ENCODE results near the gene SQSTM1. TPM values are rescaled to one million over a fixed set of nuclear protein-coding genes. Genes with fewer than 3 reads are reported as not detected.

The SQSTM1 gene
- total and polyA plus RNA-seq, 4 donors = 127 to 330 (median 256) TPM

DNA sequence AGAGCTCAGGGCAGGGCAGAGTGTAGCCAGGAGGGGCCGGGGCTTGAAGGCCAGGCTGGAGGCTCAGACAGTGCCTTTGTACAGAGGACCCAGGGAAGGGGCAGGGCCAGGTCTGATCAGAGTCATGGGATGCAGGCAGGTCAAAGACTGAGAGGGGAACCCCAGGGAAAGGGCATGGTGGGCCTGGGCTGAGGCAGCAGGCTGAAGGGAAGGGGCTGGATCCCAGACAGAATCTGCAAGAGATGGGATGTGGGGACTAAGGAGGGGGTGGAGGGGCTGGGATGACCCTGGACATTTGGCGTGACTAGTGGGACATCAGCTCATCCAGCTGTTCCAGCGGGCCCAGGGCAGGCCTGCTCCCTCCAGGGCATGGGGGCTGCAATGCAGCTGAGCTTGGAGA lies 53.4 kb downstream of the SQSTM1 start:
- DNase-seq (ENCODE audit: low spot score) = no peak
- WGBS = 100% methylated on average over 3 of the region's 3 CpGs

DNA sequence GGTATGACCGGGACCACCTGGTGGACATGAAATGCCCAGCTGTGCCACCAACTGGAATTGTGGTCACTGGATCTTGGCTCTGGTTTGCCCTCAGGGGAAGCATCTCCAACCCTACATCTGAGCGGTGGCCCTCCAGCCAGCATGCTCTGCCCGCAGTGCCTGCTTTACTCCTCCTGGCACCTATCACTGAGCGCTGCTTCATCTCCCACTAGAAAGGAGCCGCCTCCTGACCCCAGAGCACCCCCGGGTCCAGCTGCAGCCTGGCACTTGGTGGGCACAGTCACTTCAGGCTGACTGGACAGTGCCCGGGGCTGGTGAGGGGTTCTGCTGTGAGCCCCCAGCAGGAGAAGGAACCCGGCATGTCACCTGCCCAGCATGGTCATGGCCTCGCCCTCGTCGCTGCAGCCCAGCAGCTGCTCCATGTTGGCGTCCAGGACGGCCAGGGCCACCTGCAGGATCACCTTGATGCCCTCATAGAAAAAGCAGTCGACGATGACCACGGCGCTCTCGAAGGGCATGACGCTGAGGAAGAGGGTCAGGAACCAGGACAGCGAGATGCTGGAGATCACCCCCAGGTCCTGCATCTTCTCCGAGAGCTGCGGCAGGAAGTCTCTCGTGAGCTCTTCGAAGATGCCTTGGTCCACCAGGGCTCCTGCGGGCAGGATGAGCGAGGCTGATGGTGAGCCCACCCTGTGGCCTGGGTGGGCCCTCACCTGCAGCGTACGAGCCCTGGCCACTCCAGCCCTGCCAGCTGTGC lies 54.0 kb downstream of the SQSTM1 start:
- Histone ChIP-seq H3K27ac (ENCODE audit: low read depth in 1 of 2, low read length in 2 of 2) (no peak overlapping the region), H3K9ac (ENCODE audit: low read depth in 1 of 2, low read length in 2 of 2) (no peak overlapping the region)
- no peak for DNase-seq (ENCODE audit: low spot score)

More for the DNA sequence above, 53.4 kb downstream of the SQSTM1 start:
- Histone ChIP-seq H3K4me1 (ENCODE audit: control insufficient read depth in 4 of 4, insufficient read depth in 4 of 4, low read length in 3 of 4) (no peaks in the 10 kb centered on the region), H3K9me3 (ENCODE audit: control insufficient read depth in 4 of 4, low read length in 3 of 4) (no peaks in the 10 kb centered on the region), H3K27ac (ENCODE audit: low read depth in 1 of 2, low read length in 2 of 2) (no peak overlapping the region), H3K9ac (ENCODE audit: low read depth in 1 of 2, low read length in 2 of 2) (no peak overlapping the region), H3K27me3 (ENCODE audit: control insufficient read depth in 4 of 4, insufficient read depth in 4 of 4, low read length in 3 of 4) (no peaks in the 10 kb centered on the region), H3K36me3 (ENCODE audit: control insufficient read depth in 4 of 4, insufficient read depth in 3 of 4, low read depth in 1 of 4, low read length in 3 of 4) (peaks cover 14 to 84% (median 36%) of the 10 kb centered on the region in 4 donors), H3K4me3 (ENCODE audit: low read depth in 1 of 3, low read length in 3 of 3) (no peak overlapping the region)
- TF ChIP-seq GABPA (IDR thresholded peaks at IDR 0.05 in 1 of 2, conservative IDR thresholded peaks at IDR 0.05 in 1 of 2) (no peak), CTCF (IDR thresholded peaks at IDR 0.05; ENCODE audit: low read depth, low read length, missing input control) (no peak), YY1 (IDR thresholded peaks at IDR 0.05) (no peak), REST (IDR thresholded peaks at IDR 0.05) (no peak)

GRCh38 chr5:179875741-179876609 lies 55.3 kb downstream of the SQSTM1 start:
- Histone ChIP-seq H3K4me1 (ENCODE audit: control insufficient read depth in 4 of 4, insufficient read depth in 4 of 4, low read length in 3 of 4) (no peaks in the 10 kb centered on the region), H3K9me3 (ENCODE audit: control insufficient read depth in 4 of 4, low read length in 3 of 4) (no peaks in the 10 kb centered on the region), H3K4me3 (ENCODE audit: low read depth in 1 of 3, low read length in 3 of 3) (no peak overlapping the region), H3K9ac (ENCODE audit: low read depth in 1 of 2, low read length in 2 of 2) (no peak overlapping the region), H3K27me3 (ENCODE audit: control insufficient read depth in 4 of 4, insufficient read depth in 4 of 4, low read length in 3 of 4) (no peaks in the 10 kb centered on the region), H3K27ac (ENCODE audit: low read depth in 1 of 2, low read length in 2 of 2) (no peak overlapping the region), H3K36me3 (ENCODE audit: control insufficient read depth in 4 of 4, insufficient read depth in 3 of 4, low read depth in 1 of 4, low read length in 3 of 4) (peaks cover 12 to 74% (median 29%) of the 10 kb centered on the region in 4 donors)
- DNase-seq (ENCODE audit: low spot score) = no peak
- 95% methylated on average over 16 of the region's 16 CpGs for WGBS
- TF ChIP-seq RAD21 (IDR thresholded peaks at IDR 0.05) = no peak
- no peak for TF ChIP-seq RXRA (IDR thresholded peaks at IDR 0.05)
- TF ChIP-seq TAF1 (conservative IDR thresholded peaks at IDR 0.05) = no peak
- TF ChIP-seq, protein P1, sequence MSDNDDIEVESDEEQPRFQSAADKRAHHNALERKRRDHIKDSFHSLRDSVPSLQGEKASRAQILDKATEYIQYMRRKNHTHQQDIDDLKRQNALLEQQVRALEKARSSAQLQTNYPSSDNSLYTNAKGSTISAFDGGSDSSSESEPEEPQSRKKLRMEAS (IDR thresholded peaks at IDR 0.05) = no peak
- no peak for TF ChIP-seq GABPA (IDR thresholded peaks at IDR 0.05 in 1 of 2, conservative IDR thresholded peaks at IDR 0.05 in 1 of 2)
- no peak for TF ChIP-seq ATF3 (IDR thresholded peaks at IDR 0.05)
- no peak for TF ChIP-seq NR2F2 (IDR thresholded peaks at IDR 0.05)
- TF ChIP-seq FOXA1 (IDR thresholded peaks at IDR 0.05) = no peak
- no peak for TF ChIP-seq HNF4G (IDR thresholded peaks at IDR 0.05)
- no peak for TF ChIP-seq SP1 (IDR thresholded peaks at IDR 0.05)
- no peak for TF ChIP-seq YY1 (IDR thresholded peaks at IDR 0.05)
- TF ChIP-seq HNF4A (conservative IDR thresholded peaks at IDR 0.05) = no peak
- no peak for TF ChIP-seq JUND (IDR thresholded peaks at IDR 0.05)
- no peak for TF ChIP-seq FOXA2 (IDR thresholded peaks at IDR 0.05)
- no peak for TF ChIP-seq EGR1 (IDR thresholded peaks at IDR 0.05; ENCODE audit: low read depth in 2 of 2)

More for the DNA sequence above, 54.0 kb downstream of the SQSTM1 start:
- H3K4me3 ChIP-seq (ENCODE audit: low read depth in 1 of 3, low read length in 3 of 3) = no peak overlapping the region
- H3K27me3 ChIP-seq (ENCODE audit: control insufficient read depth in 4 of 4, insufficient read depth in 4 of 4, low read length in 3 of 4) = no peaks in the 10 kb centered on the region
- H3K36me3 ChIP-seq (ENCODE audit: control insufficient read depth in 4 of 4, insufficient read depth in 3 of 4, low read depth in 1 of 4, low read length in 3 of 4) = peaks cover 14 to 83% (median 36%) of the 10 kb centered on the region in 4 donors
- WGBS = 97% methylated on average over 28 of the region's 28 CpGs
- no peaks in the 10 kb centered on the region for H3K4me1 ChIP-seq (ENCODE audit: control insufficient read depth in 4 of 4, insufficient read depth in 4 of 4, low read length in 3 of 4)
- no peaks in the 10 kb centered on the region for H3K9me3 ChIP-seq (ENCODE audit: control insufficient read depth in 4 of 4, low read length in 3 of 4)
- TF ChIP-seq HNF4G (IDR thresholded peaks at IDR 0.05) (no peak), RAD21 (IDR thresholded peaks at IDR 0.05) (no peak), RXRA (IDR thresholded peaks at IDR 0.05) (no peak)
- TF ChIP-seq, protein P1 (IDR thresholded peaks at IDR 0.05) = no peak

Measured in liver (tissue), 9 donors.